ENCODE data around the gene ZNF738. TPM values are rescaled to one million over a fixed set of nuclear protein-coding genes. Genes with fewer than 3 reads are reported as not detected.

ZNF738 gene
- total and polyA plus RNA-seq, 2 of the 13 experiments (the other 11 are each of a cell fraction or from before 2014, with no cell fraction given): 2.7 to 5.3 TPM

Other genes starting within 250 kb of the ZNF738 start
- gene ZNF431, start 217.0 kb upstream of the ZNF738 start, total RNA-seq (2016; rRNA removed; fragmentation: Illumina TruSeq; extraction: Trizol): 11.8 and 14.6 TPM in 2 replicates
- gene ZNF431, start 217.0 kb upstream of the ZNF738 start, polyA plus RNA-seq (2011; rRNA removed): 4.4 TPM in 2 replicates
- gene ZNF708, start 29.6 kb upstream of the ZNF738 start, total RNA-seq (2016; rRNA removed; fragmentation: Illumina TruSeq; extraction: Trizol): 5.2 and 6.9 TPM in 2 replicates
- 1.8 and 2.7 TPM in 2 replicates for gene ZNF708, start 29.6 kb upstream of the ZNF738 start, polyA plus RNA-seq (2011; rRNA removed)
- 4.1 and 9.0 TPM in 2 replicates for gene ZNF493, start 38.1 kb downstream of the ZNF738 start, total RNA-seq (2016; rRNA removed; fragmentation: Illumina TruSeq; extraction: Trizol)
- 6.0 and 6.8 TPM in 2 replicates for gene ZNF493, start 38.1 kb downstream of the ZNF738 start, polyA plus RNA-seq (2011; rRNA removed)
- gene ZNF429, start 146.6 kb downstream of the ZNF738 start, total RNA-seq (2016; rRNA removed; fragmentation: Illumina TruSeq; extraction: Trizol): 3.3 and 5.9 TPM in 2 replicates
- 3.2 and 3.4 TPM in 2 replicates for gene ZNF429, start 146.6 kb downstream of the ZNF738 start, polyA plus RNA-seq (2011; rRNA removed)

Data from HepG2 (cell line).